GOT3 (cell line): ENCODE results near the gene PIK3R1.
A peak's percentile ranks its signal among the peaks of the same experiment; 100 is the strongest.

Experiments
- DNase-seq: peaks from one replicate; lab custom pipeline; 2025; ENCODE audit warnings: mixed read lengths; lab: John Stamatoyannopoulos, UW

The PIK3R1 gene

GRCh38 chr5:68215208-68215897, at the start of gene PIK3R1:
TSS of gene PIK3R1 (plus strand) at chr5:68215756. CDS start at chr5:68226676, 10,920 bp downstream.
- DNase-seq = peak; percentile 92

GRCh38 chr5:68167195-68167651, 48.3 kb upstream of the PIK3R1 start:
- no peak for DNase-seq

GRCh38 chr5:68169903-68170302, 45.7 kb upstream of the PIK3R1 start:
- DNase-seq = no peak

- no peak for DNase-seq
Measured at GRCh38 chr5:68170826-68171558, 44.6 kb upstream of the PIK3R1 start.

- DNase-seq = no peak
Measured at GRCh38 chr5:68172314-68172713, 43.2 kb upstream of the PIK3R1 start.

GRCh38 chr5:68173007-68173406, 42.5 kb upstream of the PIK3R1 start:
- DNase-seq = no peak

GRCh38 chr5:68176253-68176652, 39.3 kb upstream of the PIK3R1 start:
- DNase-seq = no peak

- no peak for DNase-seq
Measured at GRCh38 chr5:68176802-68177479, 38.6 kb upstream of the PIK3R1 start.

- no peak for DNase-seq
Measured at GRCh38 chr5:68177676-68178075, 37.9 kb upstream of the PIK3R1 start.

GRCh38 chr5:68178579-68178978, 37.0 kb upstream of the PIK3R1 start:
- DNase-seq = no peak

GRCh38 chr5:68180121-68181038, 35.2 kb upstream of the PIK3R1 start:
- DNase-seq = no peak

GRCh38 chr5:68181039-68181599, 34.4 kb upstream of the PIK3R1 start:
- DNase-seq = no peak

GRCh38 chr5:68182094-68182493, 33.5 kb upstream of the PIK3R1 start:
- DNase-seq = no peak

GRCh38 chr5:68182534-68182933, 33.0 kb upstream of the PIK3R1 start:
- DNase-seq = no peak

- DNase-seq = no peak
Measured at GRCh38 chr5:68187268-68188055, 28.1 kb upstream of the PIK3R1 start.

- no peak for DNase-seq
Measured at GRCh38 chr5:68189171-68189570, 26.4 kb upstream of the PIK3R1 start.

- DNase-seq = no peak
Measured at GRCh38 chr5:68189613-68190012, 25.9 kb upstream of the PIK3R1 start.

GRCh38 chr5:68190619-68191018, 24.9 kb upstream of the PIK3R1 start:
- DNase-seq = no peak

- no peak for DNase-seq
Measured at GRCh38 chr5:68191083-68191791, 24.3 kb upstream of the PIK3R1 start.

- DNase-seq = no peak
Measured at GRCh38 chr5:68192679-68193060, 22.9 kb upstream of the PIK3R1 start.
